Common myeloid progenitor, CD34-positive (primary cell): ENCODE measurements around the gene ADGRB3.

Source experiments
- CTCF ChIA-PET: fragments of 350-600 bp; sonication (Branson Sonifier 250); formaldehyde crosslinking; loops from one replicate; lab custom pipeline; 2021; ENCODE audit warnings: antibody characterized with exemption; lab: Charles Lee
- POLR2A ChIA-PET: fragments of 350-600 bp; sonication (Branson Sonifier 250); formaldehyde crosslinking; loops from one replicate; lab custom pipeline; 2021; ENCODE audit warnings: antibody characterized with exemption; lab: Charles Lee
- DNase-seq, 3 donors: peaks; one replicate each; pipeline versions ENCODE4 v3.0.0 to v3.0.0-alpha.2; 2013
- H3K27ac ChIP-seq, 2 experiments: 1 replicate in 1 of 2; 2 replicates in 1 of 2; pipeline ENCODE4 v1.7.0; 2013; ENCODE audit warnings: inconsistent platforms in 2 of 2, low read length in 2 of 2, mild to moderate bottlenecking in 2 of 2, low read depth in 1 of 2, moderate library complexity in 1 of 2; ENCODE audit not compliant: severe bottlenecking in 2 of 2, insufficient read depth in 1 of 2, poor library complexity in 1 of 2
- H3K27me3 ChIP-seq, 5 experiments: replicated peaks in 2 of 5; 1 replicate in 3 of 5; 2 replicates in 2 of 5; pipeline versions ENCODE4 v1.6.1 to v1.7.0; 2013; ENCODE audit warnings: low read length in 4 of 5, mild to moderate bottlenecking in 2 of 5, moderate library complexity in 2 of 5, inconsistent platforms in 1 of 5; ENCODE audit not compliant: insufficient read depth in 5 of 5, control insufficient read depth in 4 of 5
- H3K36me3 ChIP-seq, 4 experiments: 1 replicate in 2 of 4; 2 replicates in 2 of 4; pipeline versions ENCODE4 v1.6.1 to v1.7.0; 2013; ENCODE audit warnings: low read length in 3 of 4, control low read depth in 1 of 4, mild to moderate bottlenecking in 1 of 4; ENCODE audit not compliant: control insufficient read depth in 4 of 4, insufficient read depth in 4 of 4
- H3K4me1 ChIP-seq, 4 experiments: 1 replicate in 3 of 4; 2 replicates in 1 of 4; pipeline versions ENCODE4 v1.6.1 to v1.7.1; 2013; ENCODE audit warnings: low read length in 3 of 4, mild to moderate bottlenecking in 3 of 4, control low read depth in 1 of 4, inconsistent platforms in 1 of 4, moderate library complexity in 1 of 4; ENCODE audit not compliant: control insufficient read depth in 4 of 4, insufficient read depth in 4 of 4; ENCODE audit errors: control extremely low read depth in 1 of 4
- H3K4me3 ChIP-seq, 7 experiments: 1 replicate in 4 of 7; 2 replicates in 3 of 7; pipeline versions ENCODE4 v1.5.1 to v1.7.0; 2013; ENCODE audit warnings: mild to moderate bottlenecking in 7 of 7, low read length in 6 of 7, moderate library complexity in 6 of 7, inconsistent platforms in 2 of 7, low read depth in 2 of 7, control low read depth in 1 of 7; ENCODE audit not compliant: insufficient read depth in 4 of 7, control insufficient read depth in 1 of 7; ENCODE audit errors: extremely low read depth in 1 of 7
- H3K9me3 ChIP-seq, 5 experiments: 1 replicate in 4 of 5; 2 replicates in 1 of 5; pipeline versions ENCODE4 v1.6.1 to v1.7.1; 2013; ENCODE audit warnings: low read length in 4 of 5, mild to moderate bottlenecking in 2 of 5, inconsistent platforms in 1 of 5, low read depth in 1 of 5, moderate library complexity in 1 of 5; ENCODE audit not compliant: control insufficient read depth in 4 of 5, insufficient read depth in 2 of 5; ENCODE audit errors: control extremely low read depth in 1 of 5
- WGBS: methylation state at CpG from one replicate; pipeline ENCODE4 v1.1.5; 2013; ENCODE audit not compliant: insufficient coverage; 5-methylcytosine and 5-hydroxymethylcytosine counted together

ADGRB3 gene

DNA sequence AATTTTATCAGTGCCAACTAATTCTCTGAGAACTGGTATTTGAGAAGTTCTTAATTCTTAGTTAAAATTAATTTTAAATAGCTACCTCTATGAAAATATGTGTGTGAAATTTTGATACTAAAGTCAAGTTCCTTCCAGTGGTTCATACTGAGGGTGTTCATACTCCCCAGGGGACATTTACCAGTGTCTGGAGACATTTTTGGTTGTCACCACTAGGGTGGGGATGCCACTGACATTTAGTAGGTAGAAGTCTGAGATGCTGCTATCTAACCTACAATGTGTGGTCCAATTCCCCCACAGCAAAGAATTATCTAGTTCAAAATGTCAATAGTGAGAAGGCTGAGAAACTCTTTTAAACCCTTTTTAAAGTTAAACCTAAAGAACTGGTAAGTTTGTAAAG, 463.8 kb downstream of the ADGRB3 start:
- Histone ChIP-seq H3K36me3 (no peaks in the 10 kb centered on the region), H3K9me3 (no peaks in the 10 kb centered on the region), H3K4me1 (no peaks in the 10 kb centered on the region), H3K4me3 (no peak overlapping the region), H3K27me3 (no peaks in the 10 kb centered on the region), H3K27ac (no peak overlapping the region)
- no peak for DNase-seq
- POLR2A ChIA-PET = no interaction called here
- CTCF ChIA-PET = no interaction called here

GRCh38 chr6:69100772-69101171, 465.7 kb downstream of the ADGRB3 start:
- no peak for DNase-seq
- H3K36me3 ChIP-seq = no peaks in the 10 kb centered on the region
- H3K27ac ChIP-seq = no peak overlapping the region
- no peaks in the 10 kb centered on the region for H3K9me3 ChIP-seq
- ChIA-PET CTCF (no interaction called here), POLR2A (no interaction called here)
- H3K27me3 ChIP-seq = no peaks in the 10 kb centered on the region
- no peaks in the 10 kb centered on the region for H3K4me1 ChIP-seq
- H3K4me3 ChIP-seq = no peak overlapping the region
- no CpG with 5 or more reads among the region's 3 CpGs for WGBS

- H3K27me3 ChIP-seq = no peaks in the 10 kb centered on the region
- no peak overlapping the region for H3K4me3 ChIP-seq
- 88% methylated on average over 2 of the region's 2 CpGs for WGBS
- H3K36me3 ChIP-seq = no peaks in the 10 kb centered on the region
- no peak for DNase-seq
- no peak overlapping the region for H3K27ac ChIP-seq
- H3K9me3 ChIP-seq = no peaks in the 10 kb centered on the region
- no peaks in the 10 kb centered on the region for H3K4me1 ChIP-seq
- ChIA-PET POLR2A (no interaction called here), CTCF (no interaction called here)
Measured at GRCh38 chr6:69102416-69102815, 467.3 kb downstream of the ADGRB3 start.

DNA sequence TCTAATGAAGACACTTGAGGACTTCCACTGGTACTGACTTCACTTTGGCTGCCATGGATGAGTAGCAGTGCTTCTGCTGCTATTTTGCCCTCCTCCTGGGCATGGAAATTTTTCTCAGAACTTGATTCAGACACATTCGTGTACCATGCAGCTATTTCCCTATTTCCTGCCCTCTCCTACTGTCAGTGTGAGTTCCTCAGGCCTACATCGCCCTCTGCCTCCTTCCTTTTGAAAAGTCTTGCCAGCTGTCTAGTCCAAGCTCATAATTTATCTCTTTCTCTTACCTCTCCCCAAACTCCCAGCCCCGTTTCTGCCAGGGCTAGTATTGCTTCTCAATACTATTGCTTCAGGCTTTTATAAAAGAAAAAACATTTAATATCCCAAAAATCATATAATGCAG, 470.2 kb downstream of the ADGRB3 start:
- no peak for DNase-seq
- Histone ChIP-seq H3K4me1 (no peaks in the 10 kb centered on the region), H3K27ac (no peak overlapping the region), H3K4me3 (no peak overlapping the region), H3K9me3 (no peaks in the 10 kb centered on the region), H3K27me3 (no peaks in the 10 kb centered on the region), H3K36me3 (no peaks in the 10 kb centered on the region)
- ChIA-PET POLR2A (no interaction called here), CTCF (no interaction called here)
- 78% methylated on average over 2 of the region's 3 CpGs for WGBS

DNA sequence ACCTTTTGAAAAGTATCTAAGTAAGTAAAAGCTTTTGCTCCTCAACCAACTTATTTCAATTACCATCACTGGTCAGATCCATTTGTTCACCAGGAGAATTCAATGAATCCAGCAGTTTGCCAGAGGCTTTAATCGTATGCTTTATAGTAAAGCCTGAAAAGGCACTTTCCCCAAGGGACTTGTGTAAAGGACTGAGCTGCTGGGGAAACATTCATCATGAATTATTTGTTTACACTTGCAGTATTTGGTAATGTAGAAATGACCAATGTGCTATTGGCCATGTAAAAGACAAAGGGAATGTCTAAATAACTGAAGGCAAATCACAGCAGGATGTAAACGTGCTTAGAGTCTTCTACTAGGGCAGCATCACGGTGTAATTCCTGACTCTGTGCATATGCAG, 471.4 kb downstream of the ADGRB3 start:
- DNase-seq = no peak
- POLR2A ChIA-PET = no interaction called here
- Histone ChIP-seq H3K4me1 (no peaks in the 10 kb centered on the region), H3K27me3 (no peaks in the 10 kb centered on the region), H3K9me3 (no peaks in the 10 kb centered on the region), H3K4me3 (no peak overlapping the region), H3K27ac (no peak overlapping the region), H3K36me3 (no peaks in the 10 kb centered on the region)
- WGBS = 87% methylated on average over 3 of the region's 3 CpGs
- CTCF ChIA-PET = interaction anchor here (0.6 kb wide), 1 partner anchor 527 kb away, joined by 3 read pairs; no protein-coding TSS in a partner anchor

- Histone ChIP-seq H3K27ac (no peak overlapping the region), H3K27me3 (no peaks in the 10 kb centered on the region), H3K4me1 (no peaks in the 10 kb centered on the region), H3K9me3 (no peaks in the 10 kb centered on the region), H3K36me3 (no peaks in the 10 kb centered on the region), H3K4me3 (no peak overlapping the region)
- ChIA-PET POLR2A (interaction anchor here (0.7 kb wide), 1 partner anchor 241 kb away, joined by 4 read pairs; no protein-coding TSS in a partner anchor), CTCF (no interaction called here)
- WGBS = 100% methylated on average over 2 of the region's 2 CpGs
- no peak for DNase-seq
Measured at GRCh38 chr6:69111301-69111700, 476.2 kb downstream of the ADGRB3 start.

- DNase-seq = no peak
- ChIA-PET CTCF (no interaction called here), POLR2A (no interaction called here)
- WGBS = 83% methylated on average over 1 of the region's 2 CpGs
- Histone ChIP-seq H3K27ac (no peak overlapping the region), H3K9me3 (no peaks in the 10 kb centered on the region), H3K4me1 (no peaks in the 10 kb centered on the region), H3K36me3 (no peaks in the 10 kb centered on the region), H3K4me3 (no peak overlapping the region), H3K27me3 (no peaks in the 10 kb centered on the region)
Measured at GRCh38 chr6:69116658-69117057, 481.6 kb downstream of the ADGRB3 start.
